H9 (cell line): Measurements from ENCODE around the gene DAB2IP. TPM values are rescaled to one million over a fixed set of nuclear protein-coding genes. Genes with fewer than 3 reads are reported as not detected.

Source experiments
- DNase-seq: peaks from one replicate; pipeline ENCODE4 v3.0.0-alpha.2; 2017
- H2AFZ ChIP-seq: one replicate; pipeline ENCODE4 v1.6.1; 2013; ENCODE audit warnings: mild to moderate bottlenecking, low read length, control low read depth, moderate library complexity
- H2AK5ac ChIP-seq: 2 replicates; pipeline ENCODE4 v1.6.1; 2013; ENCODE audit warnings: low read length, control low read depth, mixed read lengths; ENCODE audit not compliant: insufficient read length
- H2BK120ac ChIP-seq: one replicate; pipeline ENCODE4 v1.6.1; 2013; ENCODE audit warnings: low read depth, mild to moderate bottlenecking, low read length, control low read depth, inconsistent platforms; ENCODE audit not compliant: poor library complexity, severe bottlenecking
- H2BK12ac ChIP-seq: 2 replicates; pipeline ENCODE4 v1.6.1; 2013; ENCODE audit warnings: low read length, control low read depth, mixed read lengths, low read depth; ENCODE audit not compliant: insufficient read length
- H2BK15ac ChIP-seq: 2 replicates; pipeline ENCODE4 v1.6.1; 2013; ENCODE audit warnings: low read depth, low read length, control low read depth
- H2BK20ac ChIP-seq: one replicate; pipeline ENCODE4 v1.6.1; 2013; ENCODE audit warnings: low read depth, mild to moderate bottlenecking, low read length, control low read depth, inconsistent platforms; ENCODE audit not compliant: poor library complexity, severe bottlenecking
- H2BK5ac ChIP-seq: 2 replicates; pipeline ENCODE4 v1.6.1; 2013; ENCODE audit warnings: low read length, control low read depth, mixed read lengths; ENCODE audit not compliant: insufficient read length
- H3K14ac ChIP-seq: 2 replicates; pipeline ENCODE4 v1.6.1; 2013; ENCODE audit warnings: low read length, control low read depth; ENCODE audit not compliant: insufficient read depth
- H3K18ac ChIP-seq: 2 replicates; pipeline ENCODE4 v1.6.1; 2013; ENCODE audit warnings: low read depth, mild to moderate bottlenecking, mixed read lengths, low read length, control low read depth; ENCODE audit not compliant: insufficient read length
- H3K23ac ChIP-seq: 2 replicates; pipeline ENCODE4 v1.6.1; 2013; ENCODE audit warnings: low read length, control low read depth, mixed read lengths, low read depth; ENCODE audit not compliant: insufficient read length
- H3K23me2 ChIP-seq: 2 replicates; pipeline ENCODE4 v1.6.1; 2013; ENCODE audit warnings: low read depth, mild to moderate bottlenecking, mixed read lengths, low read length, control low read depth; ENCODE audit not compliant: insufficient read length, poor library complexity, severe bottlenecking
- H3K27ac ChIP-seq: 2 replicates; pipeline ENCODE4 v1.5.1; 2013; ENCODE audit warnings: low read length, control low read depth, mixed read lengths, low read depth; ENCODE audit not compliant: insufficient read length
- H3K27me3 ChIP-seq: 2 replicates; pipeline ENCODE4 v1.6.1; 2013; ENCODE audit warnings: low read length, control low read depth, inconsistent platforms; ENCODE audit not compliant: insufficient read depth
- H3K4ac ChIP-seq: 2 replicates; pipeline ENCODE4 v1.6.1; 2013; ENCODE audit warnings: low read depth, mild to moderate bottlenecking, control low read depth, inconsistent platforms, low read length, moderate library complexity
- H3K4me1 ChIP-seq: 2 replicates; pipeline ENCODE4 v1.6.1; 2013; ENCODE audit warnings: low read length, control low read depth, inconsistent platforms; ENCODE audit not compliant: insufficient read depth
- H3K4me2 ChIP-seq: 2 replicates; pipeline ENCODE4 v1.6.1; 2013; ENCODE audit warnings: low read length, control low read depth, mixed read lengths; ENCODE audit not compliant: insufficient read length, insufficient read depth
- H3K56ac ChIP-seq: 2 replicates; pipeline ENCODE4 v1.6.1; 2013; ENCODE audit warnings: low read depth, mild to moderate bottlenecking, mixed read lengths, low read length, control low read depth; ENCODE audit not compliant: insufficient read length
- H3K79me1 ChIP-seq: 2 replicates; pipeline ENCODE4 v1.6.1; 2013; ENCODE audit warnings: low read depth, mild to moderate bottlenecking, moderate library complexity, low read length, control low read depth, inconsistent platforms; ENCODE audit not compliant: insufficient read depth, poor library complexity, severe bottlenecking
- H3K79me2 ChIP-seq: 2 replicates; pipeline ENCODE4 v1.6.1; 2013; ENCODE audit warnings: low read length, control low read depth, inconsistent platforms; ENCODE audit not compliant: insufficient read depth
- H3K9ac ChIP-seq: 2 replicates; pipeline ENCODE4 v1.6.1; 2013; ENCODE audit warnings: low read length, control low read depth, mixed read lengths; ENCODE audit not compliant: insufficient read length; ENCODE audit errors: extremely low read depth
- H3K9me3 ChIP-seq: one replicate; pipeline ENCODE4 v1.6.1; 2013; ENCODE audit warnings: low read depth, low read length, inconsistent platforms; ENCODE audit not compliant: control insufficient read depth
- H3T11ph ChIP-seq: one replicate; pipeline ENCODE4 v1.6.1; 2013; ENCODE audit warnings: mild to moderate bottlenecking, low read length, control low read depth, inconsistent platforms
- H4K20me1 ChIP-seq: one replicate; pipeline ENCODE4 v1.6.1; 2013; ENCODE audit not compliant: control insufficient read depth, insufficient read length, insufficient read depth
- H4K5ac ChIP-seq: 2 replicates; pipeline ENCODE4 v1.6.1; 2013; ENCODE audit warnings: low read depth, mild to moderate bottlenecking, mixed read lengths, low read length, control low read depth; ENCODE audit not compliant: insufficient read length
- H4K8ac ChIP-seq: replicated peaks from 2 replicates; pipeline ENCODE4 v1.6.1; 2013; ENCODE audit warnings: low read length, control low read depth, mixed read lengths, low read depth; ENCODE audit not compliant: insufficient read length
- H4K91ac ChIP-seq: 2 replicates; pipeline ENCODE4 v1.6.1; 2013; ENCODE audit warnings: low read depth, mild to moderate bottlenecking, moderate library complexity, mixed read lengths, low read length, control low read depth; ENCODE audit not compliant: insufficient read length
- H3K27ac Mint-ChIP-seq, 3 experiments: 2 replicates in 2 of 3; 3 replicates in 1 of 3; pipeline ENCODE4 v1.8.0; 2020 to 2021; ENCODE audit warnings: mixed read lengths in 3 of 3, mild to moderate bottlenecking in 1 of 3, moderate library complexity in 1 of 3
- H3K27me3 Mint-ChIP-seq: 2 replicates; pipeline ENCODE4 v1.8.0; 2021; ENCODE audit warnings: low read depth, mild to moderate bottlenecking, moderate library complexity, mixed read lengths
- H3K36me3 Mint-ChIP-seq, 3 experiments: 2 replicates in 2 of 3; 3 replicates in 1 of 3; pipeline ENCODE4 v1.8.0; 2020 to 2021; ENCODE audit warnings: low read depth in 3 of 3, mixed read lengths in 3 of 3; ENCODE audit not compliant: insufficient read depth in 1 of 3
- H3K4me1 Mint-ChIP-seq, 2 experiments: 2 replicates each; pipeline ENCODE4 v1.8.0; 2020; ENCODE audit warnings: mixed read lengths in 2 of 2
- H3K4me3 Mint-ChIP-seq, 2 experiments: 2 replicates in 1 of 2; 3 replicates in 1 of 2; pipeline ENCODE4 v1.8.0; 2020 to 2021; ENCODE audit warnings: mild to moderate bottlenecking in 2 of 2, mixed read lengths in 2 of 2, moderate library complexity in 1 of 2
- H3K9me3 Mint-ChIP-seq, 2 experiments: 2 replicates in 1 of 2; 3 replicates in 1 of 2; pipeline ENCODE4 v1.8.0; 2020; ENCODE audit warnings: mild to moderate bottlenecking in 2 of 2, mixed read lengths in 2 of 2, moderate library complexity in 1 of 2
- WGBS: extraction: QIAGEN DNeasy Blood & Tissue Kit; methylation state at CpG from one replicate; pipeline ENCODE4 v1.1.7; 2013; ENCODE audit warnings: missing lambda C conversion rate, low lambda C conversion rate, mixed read lengths; ENCODE audit not compliant: insufficient read length; ENCODE audit errors: extremely low coverage; 5-methylcytosine and 5-hydroxymethylcytosine counted together
- total RNA-seq: library from RNA; stranded (reverse); gene quantifications from 2 replicates; pipeline ENCODE4 v1.2.1, GENCODE V29; 2021
- TF ChIP-seq, protein P1 (sequence below): fragments of 200-600 bp; sonication (generic); conservative IDR thresholded peaks from 3 replicates; pipeline ENCODE4 v1.8.0; 2021; ENCODE audit warnings: antibody characterized with exemption, mild to moderate bottlenecking

The DAB2IP gene
- total RNA-seq, 1 experiment from 2014 or later = 22.6 TPM

DNA sequence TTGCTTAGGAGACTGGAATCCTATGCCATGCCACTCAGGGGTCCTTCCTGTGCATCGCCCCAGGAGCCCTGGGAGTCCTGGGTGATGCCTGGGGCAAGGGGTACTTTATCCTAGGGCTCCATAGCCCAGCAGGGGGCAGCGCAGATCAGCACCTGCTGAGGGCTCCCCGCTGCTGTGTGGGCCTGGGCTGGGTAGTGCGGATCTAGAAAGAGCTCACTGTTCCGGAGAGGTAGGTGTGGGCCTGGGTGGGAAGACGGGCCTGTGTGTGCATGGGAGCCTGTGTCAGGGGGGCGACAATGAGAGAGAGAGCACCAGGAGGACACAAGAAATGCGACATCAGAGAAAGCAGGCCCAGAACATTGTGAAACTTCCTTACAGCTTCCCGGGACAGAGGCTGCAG is 11.4 kb upstream of the DAB2IP start:
- Histone ChIP-seq H4K8ac (no peak overlapping the region), H3K4ac (no peak overlapping the region), H2BK5ac (no peak overlapping the region), H3K79me1 (no peaks in the 10 kb centered on the region), H3K14ac (no peak overlapping the region), H2AK5ac (no peak overlapping the region), H3K56ac (no peak overlapping the region), H2BK15ac (no peak overlapping the region), H4K20me1 (no peaks in the 10 kb centered on the region), H3K23ac (no peak overlapping the region), H3K27me3 (no peaks in the 10 kb centered on the region), H2AFZ (no peak overlapping the region), H3K27ac (no peak overlapping the region), H3K9me3 (no peaks in the 10 kb centered on the region), H2BK120ac (no peak overlapping the region), H4K5ac (no peak overlapping the region), H3K9ac (no peak overlapping the region), H3K4me2 (no peak overlapping the region), H2BK12ac (no peak overlapping the region), H3K4me1 (no peaks in the 10 kb centered on the region), H3K23me2 (peaks cover 3% of the 10 kb centered on the region), H3K18ac (no peak overlapping the region), H3K79me2 (no peaks in the 10 kb centered on the region), H2BK20ac (no peak overlapping the region), H3T11ph (no peak overlapping the region), H4K91ac (no peak overlapping the region)
- Mint-ChIP-seq H3K9me3 (no peaks in the 10 kb centered on the region; a peak in 2 of 5 replicates), H3K27ac (peak overlapping the region in 2 of 3 experiments; percentile 10 to 88; a peak in 3 of 7 replicates), H3K36me3 (no peaks in the 10 kb centered on the region; a peak in 1 of 7 replicates), H3K27me3 (no peaks in the 10 kb centered on the region; the same call in 1 of the 2 replicates), H3K4me3 (no peak overlapping the region), H3K4me1 (peaks cover 22 to 47% of the 10 kb centered on the region in 2 experiments)
- no CpG with 5 or more reads among the region's 9 CpGs for WGBS
- TF ChIP-seq, protein P1, sequence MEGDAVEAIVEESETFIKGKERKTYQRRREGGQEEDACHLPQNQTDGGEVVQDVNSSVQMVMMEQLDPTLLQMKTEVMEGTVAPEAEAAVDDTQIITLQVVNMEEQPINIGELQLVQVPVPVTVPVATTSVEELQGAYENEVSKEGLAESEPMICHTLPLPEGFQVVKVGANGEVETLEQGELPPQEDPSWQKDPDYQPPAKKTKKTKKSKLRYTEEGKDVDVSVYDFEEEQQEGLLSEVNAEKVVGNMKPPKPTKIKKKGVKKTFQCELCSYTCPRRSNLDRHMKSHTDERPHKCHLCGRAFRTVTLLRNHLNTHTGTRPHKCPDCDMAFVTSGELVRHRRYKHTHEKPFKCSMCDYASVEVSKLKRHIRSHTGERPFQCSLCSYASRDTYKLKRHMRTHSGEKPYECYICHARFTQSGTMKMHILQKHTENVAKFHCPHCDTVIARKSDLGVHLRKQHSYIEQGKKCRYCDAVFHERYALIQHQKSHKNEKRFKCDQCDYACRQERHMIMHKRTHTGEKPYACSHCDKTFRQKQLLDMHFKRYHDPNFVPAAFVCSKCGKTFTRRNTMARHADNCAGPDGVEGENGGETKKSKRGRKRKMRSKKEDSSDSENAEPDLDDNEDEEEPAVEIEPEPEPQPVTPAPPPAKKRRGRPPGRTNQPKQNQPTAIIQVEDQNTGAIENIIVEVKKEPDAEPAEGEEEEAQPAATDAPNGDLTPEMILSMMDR = peak; percentile 72
- peak; percentile 69 for DNase-seq
